ENCODE results near the gene SLC17A7.

DNA sequence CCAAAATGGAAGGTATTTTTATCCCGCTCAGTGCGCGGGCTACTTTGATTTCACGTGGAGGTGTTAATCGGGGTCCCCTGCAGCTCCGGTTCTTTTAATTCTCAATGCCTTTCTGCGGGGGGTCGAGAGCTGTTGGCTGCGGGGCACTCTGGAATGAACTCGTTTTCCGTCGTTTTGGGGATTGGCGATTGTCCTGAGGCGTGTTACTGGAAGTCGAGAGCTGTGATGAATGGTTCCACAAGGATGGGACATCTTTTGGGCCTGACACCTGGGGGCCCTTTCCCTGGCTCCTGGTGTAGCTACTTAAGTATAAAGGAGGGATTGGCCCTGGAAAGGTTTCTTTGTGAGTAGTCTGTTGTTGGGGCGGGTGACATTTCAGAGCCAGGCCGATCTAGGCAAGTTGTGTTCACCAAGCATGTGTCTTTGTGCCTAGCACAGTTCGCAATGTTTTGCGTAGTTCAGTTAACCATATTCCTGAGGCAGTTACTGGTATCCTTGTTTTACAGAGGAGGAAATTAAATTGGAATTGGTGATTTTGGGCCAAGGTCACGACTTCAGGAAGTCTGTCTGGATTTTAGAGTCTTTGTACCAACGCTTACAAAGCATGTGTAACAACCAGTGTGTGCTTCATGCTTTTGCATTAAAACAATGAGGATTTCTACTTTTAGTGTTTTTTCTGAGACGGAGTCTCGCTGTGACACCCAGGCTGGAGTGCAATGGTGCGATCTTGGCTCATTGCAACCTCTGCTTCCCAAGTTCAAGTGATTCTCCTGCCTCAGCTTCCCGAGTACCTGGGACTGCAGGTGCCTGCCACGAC lies 46.9 kb upstream of the SLC17A7 start:
- TF ChIP-seq SP2 (tag by site-specific recombination; IDR thresholded peaks at IDR 0.05) (no peak), ZNF621 (tag by site-specific recombination; IDR thresholded peaks at IDR 0.05) (no peak)
- TF ChIP-seq, protein P1, sequence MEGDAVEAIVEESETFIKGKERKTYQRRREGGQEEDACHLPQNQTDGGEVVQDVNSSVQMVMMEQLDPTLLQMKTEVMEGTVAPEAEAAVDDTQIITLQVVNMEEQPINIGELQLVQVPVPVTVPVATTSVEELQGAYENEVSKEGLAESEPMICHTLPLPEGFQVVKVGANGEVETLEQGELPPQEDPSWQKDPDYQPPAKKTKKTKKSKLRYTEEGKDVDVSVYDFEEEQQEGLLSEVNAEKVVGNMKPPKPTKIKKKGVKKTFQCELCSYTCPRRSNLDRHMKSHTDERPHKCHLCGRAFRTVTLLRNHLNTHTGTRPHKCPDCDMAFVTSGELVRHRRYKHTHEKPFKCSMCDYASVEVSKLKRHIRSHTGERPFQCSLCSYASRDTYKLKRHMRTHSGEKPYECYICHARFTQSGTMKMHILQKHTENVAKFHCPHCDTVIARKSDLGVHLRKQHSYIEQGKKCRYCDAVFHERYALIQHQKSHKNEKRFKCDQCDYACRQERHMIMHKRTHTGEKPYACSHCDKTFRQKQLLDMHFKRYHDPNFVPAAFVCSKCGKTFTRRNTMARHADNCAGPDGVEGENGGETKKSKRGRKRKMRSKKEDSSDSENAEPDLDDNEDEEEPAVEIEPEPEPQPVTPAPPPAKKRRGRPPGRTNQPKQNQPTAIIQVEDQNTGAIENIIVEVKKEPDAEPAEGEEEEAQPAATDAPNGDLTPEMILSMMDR (tag by site-specific recombination; IDR thresholded peaks at IDR 0.05): no peak

All from HEK293 (cell line).